GM19467 (cell line): ENCODE data around the gene WWOX.
"Not testable (repeated sequence)": the region's sequence is repeated elsewhere in the genome, so short reads cannot be mapped to it uniquely, and the experiment has no call there.

Source experiments
- ATAC-seq: cut with Tn5 transposase; IDR thresholded peaks from one replicate; pipeline ENCODE4 v1.9.1; 2021; ENCODE audit warnings: mild to moderate bottlenecking, moderate library complexity; ENCODE audit not compliant: unreplicated experiment

WWOX gene

GRCh38 chr16:78513838-78514237, 414.4 kb downstream of the WWOX start:
- ATAC-seq, result no peak

- not testable (repeated sequence) for ATAC-seq
Observed at GRCh38 chr16:78514888-78515287, 415.4 kb downstream of the WWOX start.

GRCh38 chr16:78515421-78515820, 416.0 kb downstream of the WWOX start:
- ATAC-seq, result no peak

- no peak for ATAC-seq
Observed at GRCh38 chr16:78516006-78516736, 416.7 kb downstream of the WWOX start.

- ATAC-seq, result no peak
Observed at GRCh38 chr16:78519896-78520295, 420.4 kb downstream of the WWOX start.

GRCh38 chr16:78520470-78520869, 421.0 kb downstream of the WWOX start:
- ATAC-seq, result no peak

GRCh38 chr16:78522327-78522726, 422.9 kb downstream of the WWOX start:
- peak; percentile 87 for ATAC-seq

GRCh38 chr16:78523212-78523985, 423.9 kb downstream of the WWOX start:
- no peak for ATAC-seq

- no peak for ATAC-seq
Observed at GRCh38 chr16:78524066-78524595, 424.7 kb downstream of the WWOX start.

GRCh38 chr16:78528265-78528664, 428.8 kb downstream of the WWOX start:
- no peak for ATAC-seq

- ATAC-seq, result no peak
Observed at GRCh38 chr16:78529881-78530280, 430.4 kb downstream of the WWOX start.

- ATAC-seq, result no peak
Observed at GRCh38 chr16:78530283-78530682, 430.8 kb downstream of the WWOX start.

- no peak for ATAC-seq
Observed at GRCh38 chr16:78535098-78535497, 435.6 kb downstream of the WWOX start.

GRCh38 chr16:78537511-78537910, 438.1 kb downstream of the WWOX start:
- no peak for ATAC-seq

- ATAC-seq, result no peak
Observed at GRCh38 chr16:78538292-78538691, 438.8 kb downstream of the WWOX start.

GRCh38 chr16:78538919-78539318, 439.5 kb downstream of the WWOX start:
- no peak for ATAC-seq

GRCh38 chr16:78542419-78542818, 443.0 kb downstream of the WWOX start:
- ATAC-seq, result no peak

- ATAC-seq, result no peak
Observed at GRCh38 chr16:78543023-78543422, 443.6 kb downstream of the WWOX start.

- ATAC-seq, result no peak
Observed at GRCh38 chr16:78549366-78549765, 449.9 kb downstream of the WWOX start.

GRCh38 chr16:78551487-78552085, 452.1 kb downstream of the WWOX start:
- no peak for ATAC-seq

GRCh38 chr16:78552106-78552675, 452.7 kb downstream of the WWOX start:
- ATAC-seq, result no peak
